ENCODE data around the gene CHN1. TPM values are rescaled to one million over a fixed set of nuclear protein-coding genes. Genes with fewer than 3 reads are reported as not detected.

CHN1 gene
- 19.7 TPM for total RNA-seq

DNA sequence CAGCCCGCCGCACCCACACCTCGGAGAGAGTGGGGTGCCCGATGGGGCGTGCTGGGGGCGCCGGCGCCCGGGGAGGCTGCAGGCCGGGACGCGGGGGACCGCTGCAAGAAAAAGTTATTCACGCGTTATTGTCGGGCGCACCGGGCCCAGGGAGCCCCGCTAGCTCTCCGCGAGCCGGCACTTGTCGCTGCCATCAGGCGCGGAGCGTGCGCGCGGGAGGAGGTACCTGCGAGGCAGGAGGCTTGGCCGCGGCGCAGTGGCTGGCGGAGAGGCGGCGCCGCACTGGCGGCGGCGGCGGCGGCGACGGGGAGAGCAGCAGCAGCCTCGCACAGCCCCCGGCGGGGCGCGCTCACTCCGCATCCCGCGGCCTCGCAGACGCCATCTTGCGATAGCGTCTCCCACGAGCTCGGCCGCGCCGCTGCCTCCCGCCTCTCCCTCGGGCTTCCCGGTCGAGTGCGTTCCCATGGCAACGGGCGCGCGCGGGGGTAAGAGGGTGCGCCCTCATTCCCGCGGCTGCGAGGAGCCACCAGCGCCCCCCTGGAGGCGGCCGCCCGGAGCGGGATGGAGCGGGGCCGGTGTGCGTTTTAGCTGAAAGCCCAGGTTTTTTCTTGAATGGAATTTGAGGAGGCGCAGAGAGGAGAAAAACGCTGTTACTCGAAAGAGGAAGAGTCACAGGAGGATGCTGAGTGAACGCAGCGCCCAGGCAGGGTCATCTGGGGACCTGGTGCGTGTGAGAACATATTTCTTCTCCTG lies at the start of gene CHN1:
CHN1 (minus strand) TSS at position 402 of the 753 bp plus-strand sequence. CDS start 469 bp downstream, outside the sequence.
- DNase-seq: peak; percentile 82

DNA sequence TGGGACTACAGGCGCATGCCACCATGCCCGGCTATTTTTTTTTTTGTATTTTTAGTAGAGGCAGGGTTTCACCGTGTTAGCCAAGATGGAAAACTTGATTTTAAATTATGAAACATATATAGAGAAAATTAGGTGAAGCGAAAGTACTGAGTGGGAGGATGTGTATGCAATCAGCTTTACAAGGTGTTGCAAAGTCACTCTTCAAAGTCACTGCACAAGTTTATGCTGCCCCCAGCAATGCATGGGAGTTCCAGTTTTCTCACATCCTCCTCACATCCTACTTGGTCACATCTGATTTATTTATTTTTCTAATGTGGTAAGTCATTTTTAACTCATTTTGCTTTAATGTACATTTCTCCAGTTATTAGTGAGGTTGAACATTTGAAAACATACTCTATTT lies 49.2 kb upstream of the CHN1 start:
- DNase-seq: no peak

DNA sequence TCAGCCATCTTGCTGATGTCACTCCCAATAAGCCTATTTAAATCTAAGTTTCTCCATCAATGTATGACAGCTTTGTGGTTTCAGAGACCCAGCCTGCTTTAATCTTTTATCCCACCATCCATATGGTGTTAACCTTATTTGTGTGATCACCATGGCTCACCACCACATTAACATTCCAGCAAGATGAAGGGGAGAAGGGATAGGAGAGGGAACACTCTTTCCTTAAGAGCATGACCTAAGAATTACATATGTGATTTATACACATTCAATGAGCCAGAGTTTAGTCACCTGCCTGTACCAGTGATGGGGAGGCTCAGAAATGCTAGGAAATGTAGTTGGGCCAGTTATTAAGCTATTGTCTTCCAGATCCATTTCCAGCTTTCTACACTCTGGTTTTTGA lies 44.5 kb upstream of the CHN1 start:
- DNase-seq: no peak

- no peak for DNase-seq
Measured at GRCh38 chr2:175048275-175048674, 43.1 kb upstream of the CHN1 start.

- no peak for DNase-seq
Measured at GRCh38 chr2:175039490-175039889, 34.3 kb upstream of the CHN1 start.

GRCh38 chr2:175039031-175039430 lies 33.9 kb upstream of the CHN1 start:
- no peak for DNase-seq

DNA sequence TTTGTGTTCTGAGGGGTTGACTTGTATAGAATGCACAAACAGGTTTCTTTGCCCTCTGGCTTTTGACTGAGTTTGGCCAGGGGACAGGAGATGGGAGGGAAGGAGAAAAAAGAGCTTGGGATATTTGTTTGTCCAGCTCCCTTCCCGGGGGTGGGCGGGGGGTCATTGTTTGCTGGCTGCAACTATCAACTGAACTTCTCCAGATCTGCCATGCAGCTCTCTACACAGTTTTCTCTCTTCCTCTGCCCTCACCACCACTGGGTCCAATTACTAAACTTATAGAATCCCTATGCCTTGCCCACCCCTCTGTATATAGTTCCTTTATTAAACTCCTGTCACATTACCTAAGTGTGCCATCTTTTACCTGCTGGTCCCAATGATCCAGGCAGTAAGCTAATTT lies 32.8 kb upstream of the CHN1 start:
- DNase-seq: no peak

GRCh38 chr2:175036582-175037018 lies 31.4 kb upstream of the CHN1 start:
- DNase-seq: peak; percentile 18

DNA sequence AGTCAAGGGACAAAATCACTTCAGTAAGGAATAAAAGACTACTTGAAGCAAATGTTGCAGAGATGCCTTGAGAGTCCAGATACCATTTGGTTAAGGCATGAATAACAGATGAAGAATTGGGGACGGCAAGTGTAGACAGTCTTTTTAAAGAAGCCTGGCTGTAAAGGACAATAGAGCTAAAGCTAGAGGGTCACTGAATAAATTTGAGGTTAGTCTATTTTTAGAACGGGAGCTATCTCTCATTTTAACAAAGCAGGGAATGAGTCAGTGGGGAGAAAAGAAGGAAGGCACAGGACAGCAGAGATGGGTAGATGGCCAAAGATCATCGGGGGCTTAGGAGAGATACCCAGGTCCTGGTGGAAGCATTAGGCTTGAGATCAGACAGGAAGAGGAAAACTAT lies 30.6 kb upstream of the CHN1 start:
- DNase-seq: no peak

- no peak for DNase-seq
Measured at GRCh38 chr2:175034716-175035115, 29.5 kb upstream of the CHN1 start.

- peak; percentile 57 for DNase-seq
Measured at GRCh38 chr2:175030380-175031271, 25.4 kb upstream of the CHN1 start.

DNA sequence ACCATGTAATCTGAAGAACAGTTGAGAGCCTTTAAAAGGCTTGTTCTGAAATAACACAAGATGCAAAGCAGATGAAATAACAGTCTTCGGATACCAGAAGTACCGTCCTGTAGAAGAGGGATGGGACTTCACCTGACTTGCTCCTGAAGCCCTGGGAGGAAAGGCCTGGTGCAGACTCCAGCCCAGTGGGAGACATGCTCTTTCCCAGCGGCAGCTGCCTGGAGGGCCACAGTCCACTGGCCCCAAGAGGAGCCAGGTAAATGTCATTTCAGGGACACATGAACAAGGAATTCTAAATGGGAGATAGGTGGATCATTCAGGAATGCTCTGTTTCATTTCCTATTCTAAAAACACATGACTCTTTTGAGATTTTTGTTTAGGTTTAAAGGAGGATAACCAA lies 22.6 kb upstream of the CHN1 start:
- no peak for DNase-seq

DNA sequence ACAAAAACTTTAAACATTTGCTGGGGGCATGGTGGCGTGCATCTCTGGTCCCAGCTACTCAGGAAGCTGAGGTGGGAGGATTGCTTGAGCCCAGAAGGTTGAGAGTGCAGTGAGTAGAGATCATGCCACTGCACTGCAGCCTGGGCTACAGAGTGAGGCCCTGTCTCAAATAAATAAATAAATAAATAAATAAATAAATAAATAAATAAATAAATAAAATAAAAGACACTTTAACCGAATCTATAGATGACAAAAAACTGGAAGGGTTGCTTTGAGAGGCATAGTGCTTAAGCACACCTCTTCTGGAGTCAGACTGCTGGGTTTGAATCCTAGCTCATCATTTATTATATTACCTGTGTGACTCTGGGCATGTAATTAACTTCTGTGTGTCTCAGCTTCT lies 21.2 kb upstream of the CHN1 start:
- no peak for DNase-seq

GRCh38 chr2:175025946-175026345 lies 20.8 kb upstream of the CHN1 start:
- no peak for DNase-seq

DNA sequence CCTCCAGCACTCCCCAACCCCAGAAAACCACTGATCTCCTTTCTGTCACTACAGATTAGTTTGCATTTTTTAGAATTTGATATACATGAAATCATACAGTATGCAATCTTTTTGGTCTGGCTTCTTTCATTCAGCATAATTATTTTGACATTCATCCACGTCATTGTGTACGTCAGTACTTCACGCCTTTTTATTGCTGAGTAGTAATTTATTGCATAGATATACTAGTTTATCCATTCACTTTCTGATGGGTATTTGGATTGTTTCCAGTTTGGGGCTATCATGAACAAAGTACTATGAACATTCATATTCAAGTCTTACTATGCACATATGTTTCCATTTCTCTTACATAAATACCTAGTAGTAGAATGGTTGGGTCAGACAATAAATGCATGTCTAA lies 20.1 kb upstream of the CHN1 start:
- DNase-seq: no peak

GRCh38 chr2:175022923-175023322 lies 17.7 kb upstream of the CHN1 start:
- no peak for DNase-seq

- DNase-seq: no peak
Measured at GRCh38 chr2:175019566-175020327, 14.6 kb upstream of the CHN1 start.

DNA sequence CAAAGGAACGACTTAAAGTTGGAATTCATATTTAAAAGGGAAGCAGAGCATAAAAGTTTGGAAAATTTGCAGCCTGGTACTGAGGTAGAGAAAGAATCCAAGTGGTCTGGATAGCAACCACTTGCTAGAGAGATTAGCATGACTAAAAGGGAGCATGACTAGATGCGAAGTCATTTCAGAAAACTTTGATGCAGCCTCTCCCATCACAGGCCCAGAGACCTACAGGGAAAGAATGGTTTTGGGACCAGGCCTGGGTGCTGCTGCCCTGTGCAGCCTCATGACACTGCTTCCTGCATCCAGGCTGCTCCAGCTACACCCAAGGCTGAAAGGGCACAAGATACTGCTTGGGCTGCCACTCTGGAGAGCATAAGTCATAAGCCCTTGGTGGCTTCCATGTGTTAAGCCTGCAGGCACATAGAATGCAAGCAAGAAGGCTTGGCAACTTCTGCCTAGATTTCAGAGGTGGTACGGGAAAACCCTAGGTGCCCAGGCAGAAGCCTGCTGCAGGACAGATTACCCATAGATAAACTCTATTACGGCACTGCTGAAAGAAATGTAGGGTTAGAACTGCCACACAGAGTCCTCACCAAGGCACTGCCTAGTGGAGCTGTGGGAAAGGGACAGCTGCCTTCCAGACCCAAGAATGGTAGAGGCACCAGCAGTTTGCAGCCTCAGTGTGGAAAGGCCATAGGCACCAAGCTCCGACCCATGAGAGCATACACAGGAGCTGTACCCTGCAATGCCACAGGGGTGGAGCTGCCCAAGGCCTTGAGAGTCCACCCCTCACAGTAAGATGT lies 12.6 kb upstream of the CHN1 start:
- DNase-seq: no peak

- DNase-seq: no peak
Measured at GRCh38 chr2:175015340-175015739, 10.2 kb upstream of the CHN1 start.

DNA sequence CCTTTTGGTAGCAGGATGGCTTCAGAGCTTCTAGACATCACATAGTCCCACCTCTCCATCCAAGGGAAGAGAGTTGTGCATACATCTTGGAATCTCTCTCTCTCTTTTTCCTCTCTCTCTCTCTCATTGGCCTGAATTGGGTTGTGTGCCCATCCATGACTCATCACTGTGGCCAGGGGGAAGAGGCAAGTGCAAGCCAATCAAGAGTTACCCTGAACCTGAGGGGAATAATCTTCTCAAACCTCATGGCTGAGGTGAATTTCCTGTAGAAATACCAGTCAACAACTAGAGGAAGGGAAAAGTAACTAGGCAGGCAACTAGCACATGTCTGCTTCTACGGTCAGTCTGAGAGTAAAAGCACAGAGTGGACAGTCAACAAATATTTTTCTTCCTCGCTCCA lies 7.3 kb upstream of the CHN1 start:
- no peak for DNase-seq

GRCh38 chr2:175011505-175011904 lies 6.3 kb upstream of the CHN1 start:
- DNase-seq: no peak

GRCh38 chr2:175010848-175011254 lies 5.7 kb upstream of the CHN1 start:
- peak; percentile 50 for DNase-seq
